Smooth muscle cell (in vitro differentiated cells): ENCODE results near the gene CACNA1C. TPM values are rescaled to one million over a fixed set of nuclear protein-coding genes. Genes with fewer than 3 reads are reported as not detected.
A peak's percentile ranks its signal among the peaks of the same experiment; 100 is the strongest.

Experiments used
- DNase-seq: peaks from one replicate; lab custom pipeline; 2025; ENCODE audit not compliant: unreplicated experiment; lab: John Stamatoyannopoulos, UW
- H2AFZ ChIP-seq: fragments of 200-600 bp; sonication (generic); 2 replicates; pipeline ENCODE4 v1.6.0; 2016; ENCODE audit warnings: antibody characterized with exemption, low read depth, mild to moderate bottlenecking
- H3F3A ChIP-seq: fragments of 200-600 bp; sonication (generic); 2 replicates; pipeline ENCODE4 v1.6.0; 2017; ENCODE audit warnings: antibody characterized with exemption, low read depth
- H3K27ac ChIP-seq: fragments of 200-600 bp; sonication (generic); 2 replicates; pipeline ENCODE4 v1.5.1; 2016; ENCODE audit warnings: low read depth, mild to moderate bottlenecking
- H3K27me3 ChIP-seq: fragments of 200-600 bp; sonication (generic); 2 replicates; pipeline ENCODE4 v1.6.1; 2016; ENCODE audit warnings: low read depth, mild to moderate bottlenecking
- H3K36me3 ChIP-seq: fragments of 200-600 bp; sonication (generic); 2 replicates; pipeline ENCODE4 v1.5.1; 2016; ENCODE audit warnings: low read depth
- H3K4me1 ChIP-seq: fragments of 200-600 bp; sonication (generic); 2 replicates; pipeline ENCODE4 v1.5.1; 2016; ENCODE audit warnings: low read depth
- H3K4me2 ChIP-seq: fragments of 200-600 bp; sonication (generic); 2 replicates; pipeline ENCODE4 v1.6.0; 2016; ENCODE audit warnings: mild to moderate bottlenecking
- H3K4me3 ChIP-seq: fragments of 200-600 bp; sonication (generic); 2 replicates; pipeline ENCODE4 v1.5.1; 2016; ENCODE audit warnings: mild to moderate bottlenecking
- H3K79me2 ChIP-seq: fragments of 200-600 bp; sonication (generic); 2 replicates; pipeline ENCODE4 v1.6.0; 2016; ENCODE audit warnings: low read depth, mild to moderate bottlenecking
- H3K9ac ChIP-seq: fragments of 200-600 bp; sonication (generic); 2 replicates; pipeline ENCODE4 v1.6.0; 2016; ENCODE audit warnings: low read depth
- H3K9me3 ChIP-seq: fragments of 200-600 bp; sonication (generic); replicated peaks from 2 replicates; pipeline ENCODE4 v1.5.1; 2016; ENCODE audit warnings: low read depth
- H4K20me1 ChIP-seq: fragments of 200-600 bp; sonication (generic); 2 replicates; pipeline ENCODE4 v1.6.0; 2016; ENCODE audit warnings: low read depth
- CTCF ChIP-seq: fragments of 200-600 bp; sonication (generic); IDR thresholded peaks from 2 replicates; pipeline ENCODE4 v1.5.1; 2017; ENCODE audit warnings: borderline replicate concordance, mild to moderate bottlenecking, antibody characterized with exemption; ENCODE audit not compliant: insufficient read depth, poor library complexity, severe bottlenecking
- WGBS: methylation state at CpG from one replicate; pipeline ENCODE4 v1.1.7; 2016; ENCODE audit warnings: low lambda C conversion rate; 5-methylcytosine and 5-hydroxymethylcytosine counted together
- polyA plus RNA-seq: library from polyadenylated mRNA; unstranded; fragments of >200 nt; fragmentation: Nextera tagmentation; extraction: Ambion mirVana; gene quantifications from 2 replicates; pipeline ENCODE4 v1.2.1, GENCODE V29; 2016
- total RNA-seq: library from RNA; depleted of rRNA; stranded (reverse); fragments of >200 nt; gene quantifications from 2 replicates; pipeline ENCODE4 v1.2.3, GENCODE V29; 2014

Gene CACNA1C
- total and polyA plus RNA-seq, 2 experiments from 2014 or later, result 1.6 to 4.5 TPM

GRCh38 chr12:2244013-2244861 is 191.4 kb downstream of the CACNA1C start:
- Histone ChIP-seq H3K27ac (peak overlapping the region; percentile 77), H4K20me1 (no peaks in the 10 kb centered on the region), H3K4me2 (peak overlapping the region; percentile 33), H3F3A (peaks cover 10% of the 10 kb centered on the region), H3K27me3 (no peaks in the 10 kb centered on the region), H3K9me3 (no peaks in the 10 kb centered on the region), H3K9ac (peak overlapping the region; percentile 40), H2AFZ (no peak overlapping the region), H3K4me3 (no peak overlapping the region), H3K36me3 (no peaks in the 10 kb centered on the region), H3K4me1 (peaks cover 22% of the 10 kb centered on the region), H3K79me2 (no peaks in the 10 kb centered on the region)
- WGBS, result 6% methylated on average over 8 of the region's 8 CpGs
- TF ChIP-seq CTCF, result no peak
- DNase-seq, result peak; percentile 17

- Histone ChIP-seq H3F3A (peaks cover 10% of the 10 kb centered on the region), H4K20me1 (no peaks in the 10 kb centered on the region), H3K36me3 (no peaks in the 10 kb centered on the region), H3K4me3 (no peak overlapping the region), H3K9me3 (no peaks in the 10 kb centered on the region), H3K27me3 (no peaks in the 10 kb centered on the region), H3K27ac (no peak overlapping the region), H3K4me2 (no peak overlapping the region), H3K9ac (no peak overlapping the region), H2AFZ (no peak overlapping the region), H3K4me1 (peaks cover 22% of the 10 kb centered on the region), H3K79me2 (no peaks in the 10 kb centered on the region)
- 88% methylated on average over 10 of the region's 10 CpGs for WGBS
- TF ChIP-seq CTCF, result no peak
- DNase-seq, result no peak
Observed at GRCh38 chr12:2246358-2246757, 193.6 kb downstream of the CACNA1C start.

- H3K4me3 ChIP-seq, result no peak overlapping the region
- no peaks in the 10 kb centered on the region for H3K36me3 ChIP-seq
- H4K20me1 ChIP-seq, result no peaks in the 10 kb centered on the region
- peaks cover 22% of the 10 kb centered on the region for H3K4me1 ChIP-seq
- H3K9me3 ChIP-seq, result no peaks in the 10 kb centered on the region
- H3K27ac ChIP-seq, result no peak overlapping the region
- no peak for DNase-seq
- H3K4me2 ChIP-seq, result no peak overlapping the region
- H3K27me3 ChIP-seq, result no peaks in the 10 kb centered on the region
- TF ChIP-seq CTCF, result no peak
- no peaks in the 10 kb centered on the region for H3K79me2 ChIP-seq
- peaks cover 10% of the 10 kb centered on the region for H3F3A ChIP-seq
- WGBS, result 87% methylated on average over 7 of the region's 7 CpGs
- H3K9ac ChIP-seq, result no peak overlapping the region
- H2AFZ ChIP-seq, result no peak overlapping the region
Observed at GRCh38 chr12:2247120-2247519, 194.3 kb downstream of the CACNA1C start.

- peaks cover 10% of the 10 kb centered on the region for H3F3A ChIP-seq
- no peaks in the 10 kb centered on the region for H3K27me3 ChIP-seq
- no peak for TF ChIP-seq CTCF
- no peak overlapping the region for H3K9ac ChIP-seq
- H3K36me3 ChIP-seq, result no peaks in the 10 kb centered on the region
- H3K27ac ChIP-seq, result no peak overlapping the region
- H2AFZ ChIP-seq, result no peak overlapping the region
- WGBS, result 84% methylated on average over 5 of the region's 5 CpGs
- no peaks in the 10 kb centered on the region for H3K9me3 ChIP-seq
- peak overlapping the region; percentile 0 for H3K4me2 ChIP-seq
- H3K4me3 ChIP-seq, result no peak overlapping the region
- DNase-seq, result no peak
- H4K20me1 ChIP-seq, result no peaks in the 10 kb centered on the region
- peaks cover 22% of the 10 kb centered on the region for H3K4me1 ChIP-seq
- H3K79me2 ChIP-seq, result no peaks in the 10 kb centered on the region
Observed at GRCh38 chr12:2247596-2247995, 194.8 kb downstream of the CACNA1C start.
